PC-3 (cell line): Measurements from ENCODE around the gene NRCAM. TPM values are rescaled to one million over a fixed set of nuclear protein-coding genes. Genes with fewer than 3 reads are reported as not detected.

Source experiments
- ATAC-seq: fragments of 200-7000 bp; cut with Tn5 transposase; 2 replicates; pipeline ENCODE4 v1.9.1; 2020; ENCODE audit warnings: mild to moderate bottlenecking, moderate library complexity
- BruUV-seq: library from RNA; stranded (reverse); fragments of 400-500 nt; replicated peaks from 2 replicates; lab custom pipeline; 2021; lab: Mats Ljungman, UMichigan
- CTCF ChIA-PET: fragments of 300-600 bp; sonication (Branson Sonifier 250); formaldehyde crosslinking; loops from one replicate; lab custom pipeline; 2022; ENCODE audit warnings: antibody characterized with exemption; lab: Charles Lee
- POLR2A ChIA-PET: fragments of 300-600 bp; sonication (Branson Sonifier 250); formaldehyde crosslinking; loops from one replicate; lab custom pipeline; 2022; ENCODE audit warnings: antibody characterized with exemption; ENCODE audit not compliant: unreplicated experiment; lab: Charles Lee
- DNase-seq: peaks from one replicate; pipeline ENCODE4 v3.0.0-alpha.2; 2015
- H2AFZ ChIP-seq: fragments of 300-600 bp; sonication (generic); 2 replicates; pipeline ENCODE4 v1.6.0; 2016; ENCODE audit warnings: antibody characterized with exemption, low read length
- H3F3A ChIP-seq: fragments of 300-600 bp; sonication (generic); one replicate; pipeline ENCODE4 v1.6.0; 2017; ENCODE audit warnings: antibody characterized with exemption, low read length, control low read depth, mild to moderate bottlenecking; ENCODE audit not compliant: unreplicated experiment
- H3K27ac ChIP-seq: fragments of 300-600 bp; sonication (generic); 2 replicates; pipeline ENCODE4 v1.5.1; 2016; ENCODE audit warnings: mild to moderate bottlenecking, low read length
- H3K27me3 ChIP-seq: fragments of 300-600 bp; sonication (generic); 2 replicates; pipeline ENCODE4 v1.6.1; 2016; ENCODE audit warnings: low read length, mixed read lengths
- H3K36me3 ChIP-seq: fragments of 300-600 bp; sonication (generic); 2 replicates; pipeline ENCODE4 v1.6.1; 2016; ENCODE audit warnings: low read depth, mixed run types, low read length, mixed read lengths
- H3K4me1 ChIP-seq: fragments of 300-600 bp; sonication (generic); 2 replicates; pipeline ENCODE4 v1.5.1; 2016; ENCODE audit warnings: low read length; ENCODE audit not compliant: insufficient read depth
- H3K4me2 ChIP-seq: fragments of 300-600 bp; sonication (generic); 2 replicates; pipeline ENCODE4 v1.6.0; 2016; ENCODE audit warnings: low read length
- H3K4me3 ChIP-seq: fragments of 300-600 bp; sonication (generic); 2 replicates; pipeline ENCODE4 v1.5.1; 2016; ENCODE audit warnings: mild to moderate bottlenecking, low read length, mixed read lengths
- H3K79me2 ChIP-seq: fragments of 300-600 bp; sonication (generic); 2 replicates; pipeline ENCODE4 v1.6.1; 2017; ENCODE audit warnings: low read length, mixed read lengths
- H3K9ac ChIP-seq: fragments of 300-600 bp; sonication (generic); 2 replicates; pipeline ENCODE4 v1.6.0; 2016; ENCODE audit warnings: mild to moderate bottlenecking, low read length
- H3K9me2 ChIP-seq: fragments of 300-600 bp; sonication (generic); replicated peaks from 2 replicates; pipeline ENCODE4 v1.6.1; 2016; ENCODE audit warnings: mixed run types, low read length, mixed read lengths
- H3K9me3 ChIP-seq: fragments of 300-600 bp; sonication (generic); 2 replicates; pipeline ENCODE4 v1.6.1; 2016; ENCODE audit warnings: low read length, mixed read lengths
- H4K20me1 ChIP-seq: fragments of 300-600 bp; sonication (generic); 2 replicates; pipeline ENCODE4 v1.6.1; 2016; ENCODE audit warnings: low read length, mixed read lengths
- CTCF ChIP-seq: fragments of 300-600 bp; sonication (generic); conservative IDR thresholded peaks from 2 replicates; pipeline ENCODE4 v1.5.1; 2017; ENCODE audit warnings: antibody characterized with exemption, low read depth, mild to moderate bottlenecking, low read length
- EZH2 ChIP-seq: fragments of 300-600 bp; sonication (generic); IDR thresholded peaks from one replicate; pipeline ENCODE4 v1.6.1; 2017; ENCODE audit warnings: antibody characterized with exemption, mild to moderate bottlenecking, low read length; ENCODE audit not compliant: unreplicated experiment
- EZH2phosphoT487 ChIP-seq: fragments of 300-600 bp; sonication (generic); IDR thresholded peaks from 2 replicates; pipeline ENCODE4 v1.6.1; 2018; ENCODE audit warnings: mild to moderate bottlenecking, antibody characterized with exemption, low read length, borderline replicate concordance
- intact Hi-C: fragments of 100-400 bp; cut with micrococcal nuclease; formaldehyde crosslinking; loops from 2 replicates; pipeline ENCODE4 v1.9.0; 2023
- total RNA-seq: library from RNA; depleted of rRNA; stranded (reverse); fragments of >200 nt; gene quantifications from 2 replicates; pipeline ENCODE4 v1.2.3, GENCODE V29; 2014

Gene NRCAM
- total RNA-seq, 1 experiment from 2014 or later, result not detected

GRCh38 chr7:108158776-108159175, 297.5 kb downstream of the NRCAM start:
- no peak overlapping the region for H3K4me3 ChIP-seq
- no peaks in the 10 kb centered on the region for H4K20me1 ChIP-seq
- intact Hi-C loops, result no loop called here
- CTCF ChIA-PET, result no interaction called here
- no peak overlapping the region for H3K9ac ChIP-seq
- no peaks in the 10 kb centered on the region for H3K4me1 ChIP-seq
- H3F3A ChIP-seq, result no peaks in the 10 kb centered on the region
- no peak for ATAC-seq
- peak; percentile 15 for DNase-seq
- no peaks in the 10 kb centered on the region for H3K79me2 ChIP-seq
- no peaks in the 10 kb centered on the region for H3K9me2 ChIP-seq
- no peaks in the 10 kb centered on the region for H3K36me3 ChIP-seq
- H3K27ac ChIP-seq, result no peak overlapping the region
- TF ChIP-seq EZH2phosphoT487, result no peak
- TF ChIP-seq EZH2, result no peak
- H3K4me2 ChIP-seq, result no peak overlapping the region
- POLR2A ChIA-PET, result no interaction called here
- H3K27me3 ChIP-seq, result peaks cover 33% of the 10 kb centered on the region
- no peak overlapping the region for H2AFZ ChIP-seq
- H3K9me3 ChIP-seq, result no peaks in the 10 kb centered on the region
- no TSS peak for BruUV-seq

DNA sequence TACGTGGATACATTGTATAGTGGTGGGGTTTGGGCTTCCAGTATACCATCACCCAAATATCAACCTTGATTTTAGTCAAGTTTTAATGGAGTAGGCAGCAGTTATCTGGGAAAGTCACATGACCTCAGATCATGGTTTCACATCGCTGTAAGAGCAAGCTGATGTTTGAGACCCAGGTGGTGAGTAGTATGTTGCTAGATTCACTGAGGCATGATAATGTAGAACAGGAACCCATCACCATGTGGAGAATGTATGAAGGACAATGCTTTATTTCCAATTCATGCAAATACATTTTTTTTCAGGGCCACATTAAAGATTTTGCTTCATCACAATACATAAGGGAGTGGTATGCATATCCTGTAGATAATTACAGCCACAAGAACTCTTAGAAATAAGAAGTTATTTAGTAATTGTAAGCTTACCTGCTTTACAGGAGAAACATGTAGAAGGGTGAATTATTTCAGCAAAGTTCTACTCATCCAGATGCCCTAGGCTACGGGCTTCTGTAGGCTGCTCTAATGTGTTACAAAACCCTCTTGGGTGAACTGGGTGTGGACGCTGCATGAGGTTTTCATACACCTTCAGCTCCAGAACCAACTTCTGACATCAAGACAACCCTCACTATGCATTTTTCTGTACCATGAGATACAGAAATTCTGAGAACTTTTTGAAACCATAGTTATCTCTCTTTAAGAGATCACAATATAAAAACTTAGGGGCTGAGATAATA, 298.5 kb downstream of the NRCAM start:
- H3K36me3 ChIP-seq, result no peaks in the 10 kb centered on the region
- no peak overlapping the region for H2AFZ ChIP-seq
- H3K4me3 ChIP-seq, result no peak overlapping the region
- H3F3A ChIP-seq, result no peaks in the 10 kb centered on the region
- TF ChIP-seq CTCF, result no peak
- no peak for TF ChIP-seq EZH2phosphoT487
- no peak for TF ChIP-seq EZH2
- ATAC-seq (no peak), DNase-seq (no peak)
- H3K4me2 ChIP-seq, result no peak overlapping the region
- 0 out of 2 replicates have a peak, but pooled peaks cover under 1% of the 10 kb centered on the region for H3K9me2 ChIP-seq
- POLR2A ChIA-PET, result no interaction called here
- no TSS peak for BruUV-seq
- H4K20me1 ChIP-seq, result no peaks in the 10 kb centered on the region
- no peaks in the 10 kb centered on the region for H3K4me1 ChIP-seq
- H3K79me2 ChIP-seq, result no peaks in the 10 kb centered on the region
- peaks cover 33% of the 10 kb centered on the region for H3K27me3 ChIP-seq
- CTCF ChIA-PET, result no interaction called here
- no peaks in the 10 kb centered on the region for H3K9me3 ChIP-seq
- H3K27ac ChIP-seq, result no peak overlapping the region
- intact Hi-C loops, result no loop called here
- no peak overlapping the region for H3K9ac ChIP-seq

DNA sequence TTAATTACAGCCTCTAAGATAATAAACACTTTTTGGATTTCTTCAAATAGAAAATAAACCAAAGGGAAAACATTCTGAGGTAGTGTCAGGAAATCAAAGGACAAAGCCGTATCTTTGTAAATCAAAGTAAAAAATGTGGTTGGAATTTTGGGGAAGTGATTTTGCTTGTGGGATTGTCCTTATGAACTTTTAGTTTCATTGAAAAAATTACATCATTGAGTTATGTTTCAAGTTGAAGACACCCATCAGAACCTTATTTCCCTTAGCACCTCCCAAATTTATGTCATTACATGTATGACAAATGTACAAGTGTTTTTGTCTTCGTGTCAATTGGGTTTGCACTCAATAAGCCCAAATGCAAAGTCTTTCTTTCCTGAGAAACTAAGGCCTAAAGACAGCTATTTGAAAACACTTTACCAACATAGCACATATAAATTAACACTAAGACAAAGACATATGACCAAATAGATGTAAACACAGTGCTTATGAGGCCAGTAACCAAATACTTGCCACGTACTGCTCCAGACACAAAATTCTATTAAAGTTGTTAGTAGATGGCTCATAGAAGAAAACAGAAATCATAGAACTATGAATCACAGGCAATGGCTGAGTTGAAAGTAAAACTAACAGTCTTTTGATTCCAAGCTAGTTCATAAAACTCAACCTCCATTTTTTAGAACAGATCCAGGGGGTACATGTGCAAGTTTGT, 299.2 kb downstream of the NRCAM start:
- intact Hi-C loops, result no loop called here
- Histone ChIP-seq H3K4me2 (no peak overlapping the region), H3K4me3 (no peak overlapping the region), H4K20me1 (no peaks in the 10 kb centered on the region), H3K27ac (no peak overlapping the region), H2AFZ (no peak overlapping the region), H3K36me3 (no peaks in the 10 kb centered on the region), H3F3A (no peaks in the 10 kb centered on the region), H3K4me1 (no peaks in the 10 kb centered on the region), H3K79me2 (no peaks in the 10 kb centered on the region), H3K27me3 (peaks cover 29% of the 10 kb centered on the region), H3K9ac (no peak overlapping the region), H3K9me3 (no peaks in the 10 kb centered on the region), H3K9me2 (0 out of 2 replicates have a peak, but pooled peaks cover 3% of the 10 kb centered on the region)
- no peak for DNase-seq
- POLR2A ChIA-PET, result no interaction called here
- CTCF ChIA-PET, result no interaction called here
- no peak for ATAC-seq
- no peak for TF ChIP-seq EZH2phosphoT487
- TF ChIP-seq CTCF, result no peak
- TF ChIP-seq EZH2, result no peak
- no TSS peak for BruUV-seq
